SK-N-MC (cell line): ENCODE measurements around the gene PROKR1.

Experiments
- DNase-seq: peaks from one replicate; pipeline ENCODE4 v3.0.0-alpha.2; 2011; ENCODE audit warnings: low read depth, low spot score
- H3K27ac ChIP-seq: fragments of 200-600 bp; sonication (generic); 2 replicates; pipeline ENCODE4 v1.5.1; 2016; ENCODE audit warnings: mixed run types
- H3K36me3 ChIP-seq: fragments of 200-600 bp; sonication (generic); 2 replicates; pipeline ENCODE4 v1.6.1; 2017; ENCODE audit warnings: antibody characterized with exemption, low read length, mixed read lengths; ENCODE audit not compliant: insufficient read depth
- H3K4me3 ChIP-seq: fragments of 200-600 bp; sonication (generic); 2 replicates; pipeline ENCODE4 v1.5.1; 2016
- H3K9ac ChIP-seq: fragments of 200-600 bp; sonication (generic); 2 replicates; pipeline ENCODE4 v1.8.0; 2017; ENCODE audit warnings: mixed run types, mixed read lengths; ENCODE audit not compliant: insufficient read length
- H3K9me3 ChIP-seq: fragments of 200-600 bp; sonication (generic); 2 replicates; pipeline ENCODE4 v1.6.1; 2017; ENCODE audit warnings: low read depth, mild to moderate bottlenecking, antibody characterized with exemption, low read length, moderate library complexity, mixed read lengths
- EZH2 ChIP-seq: fragments of 200-600 bp; sonication (generic); IDR thresholded peaks from one replicate; pipeline ENCODE4 v1.6.1; 2017; ENCODE audit warnings: antibody characterized with exemption
- FOXP2 ChIP-seq: optimal IDR thresholded peaks from 2 replicates; pipeline ENCODE3; 2011; ENCODE audit warnings: mild to moderate bottlenecking, moderate library complexity; ENCODE audit not compliant: insufficient read depth; ENCODE audit errors: extremely low read length, control extremely low read depth
- POLR2AphosphoS5 ChIP-seq: IDR thresholded peaks from 2 replicates; pipeline ENCODE4 v1.6.1; 2012; ENCODE audit warnings: mild to moderate bottlenecking, low read depth, low read length, borderline replicate concordance

The PROKR1 gene

DNA sequence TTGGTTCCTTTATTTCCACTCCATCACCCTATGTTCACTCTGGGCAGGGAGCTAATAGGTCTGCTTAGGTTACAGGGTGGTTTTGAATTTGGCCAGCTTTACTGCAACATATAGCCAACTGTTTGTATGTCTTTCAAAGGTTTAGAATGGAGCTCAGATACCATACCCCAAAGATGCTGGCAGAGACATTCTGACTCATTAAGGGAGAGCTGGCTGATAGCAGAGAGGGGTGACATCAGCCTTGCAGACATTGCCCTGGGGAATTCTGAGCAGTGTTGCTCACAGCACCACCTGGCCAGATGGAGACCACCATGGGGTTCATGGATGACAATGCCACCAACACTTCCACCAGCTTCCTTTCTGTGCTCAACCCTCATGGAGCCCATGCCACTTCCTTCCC, 2.1 kb downstream of the PROKR1 start:
- DNase-seq = no peak
- no peaks in the 10 kb centered on the region for H3K9me3 ChIP-seq
- no peak overlapping the region for H3K27ac ChIP-seq
- H3K36me3 ChIP-seq = no peaks in the 10 kb centered on the region
- H3K4me3 ChIP-seq = no peak overlapping the region
- no peak overlapping the region for H3K9ac ChIP-seq
- no peak for TF ChIP-seq EZH2
- no peak for TF ChIP-seq FOXP2
- TF ChIP-seq POLR2AphosphoS5 = no peak

DNA sequence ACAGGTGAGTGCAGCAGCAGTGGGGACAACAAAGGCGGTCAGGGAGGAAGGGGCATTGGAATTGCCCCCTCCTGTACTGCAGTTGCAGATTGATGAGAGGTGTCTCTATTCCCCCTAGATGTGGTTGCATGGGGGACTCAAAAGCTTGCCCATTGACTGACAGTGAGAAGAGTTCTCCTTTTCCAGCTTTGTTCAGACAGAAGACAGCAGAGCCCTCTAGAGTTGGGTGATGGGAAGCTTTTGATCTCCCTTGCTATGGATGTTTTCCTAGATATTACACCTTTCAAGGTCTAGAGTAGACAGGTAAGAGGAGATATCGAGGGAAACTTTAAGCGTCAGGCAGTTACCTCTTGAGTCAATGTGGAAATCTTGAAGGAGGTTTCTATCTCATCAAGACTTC, 2.9 kb downstream of the PROKR1 start:
- no peak for DNase-seq
- TF ChIP-seq EZH2 = no peak
- TF ChIP-seq POLR2AphosphoS5 = no peak
- no peak for TF ChIP-seq FOXP2
- Histone ChIP-seq H3K36me3 (no peaks in the 10 kb centered on the region), H3K9me3 (no peaks in the 10 kb centered on the region), H3K4me3 (no peak overlapping the region), H3K27ac (no peak overlapping the region), H3K9ac (no peak overlapping the region)

DNA sequence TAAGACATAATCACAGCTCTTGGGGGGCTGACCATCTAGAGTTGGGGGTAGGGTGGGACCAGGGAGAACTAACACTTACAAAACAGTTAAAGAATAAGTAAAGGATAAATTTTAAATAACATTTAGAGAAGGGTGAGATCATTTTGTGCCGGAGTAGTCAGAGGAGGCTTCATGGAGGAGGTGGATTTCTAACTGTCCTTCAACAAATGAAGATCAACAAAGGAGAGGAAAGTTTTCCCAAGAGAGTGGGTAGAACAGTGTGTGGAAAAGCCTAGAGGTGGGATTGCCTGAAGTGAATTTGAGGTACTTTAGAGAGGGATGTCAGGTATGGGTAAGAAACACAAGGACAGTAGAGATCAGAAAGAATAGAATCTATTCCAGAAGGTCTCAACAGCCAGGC, 7.3 kb downstream of the PROKR1 start:
- no peak for DNase-seq
- H3K9ac ChIP-seq = no peak overlapping the region
- no peaks in the 10 kb centered on the region for H3K9me3 ChIP-seq
- H3K27ac ChIP-seq = no peak overlapping the region
- no peak for TF ChIP-seq FOXP2
- no peak for TF ChIP-seq POLR2AphosphoS5
- no peaks in the 10 kb centered on the region for H3K36me3 ChIP-seq
- no peak overlapping the region for H3K4me3 ChIP-seq

DNA sequence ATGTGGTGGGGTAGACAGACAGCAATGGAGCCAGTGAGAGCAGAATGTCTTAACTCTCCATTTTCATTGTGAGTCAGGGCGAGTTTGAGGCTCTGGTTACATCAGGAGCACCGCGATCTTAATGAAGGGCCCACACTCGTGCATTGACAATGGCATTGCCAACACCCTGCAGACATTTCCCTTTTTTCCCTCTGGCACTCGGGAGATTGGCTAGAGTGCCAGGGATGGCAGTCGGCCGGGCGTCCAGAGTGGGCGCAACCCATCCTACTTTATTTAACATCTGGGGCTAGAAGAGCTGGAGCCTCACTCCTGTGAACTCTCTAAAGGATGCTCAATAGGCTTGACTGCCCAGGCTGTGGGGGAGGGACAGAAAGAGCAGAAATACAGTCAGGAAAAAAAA, 9.7 kb downstream of the PROKR1 start:
- DNase-seq = no peak
- Histone ChIP-seq H3K9me3 (no peaks in the 10 kb centered on the region), H3K4me3 (no peak overlapping the region), H3K9ac (no peak overlapping the region), H3K36me3 (no peaks in the 10 kb centered on the region), H3K27ac (no peak overlapping the region)
- TF ChIP-seq POLR2AphosphoS5 = no peak
- no peak for TF ChIP-seq FOXP2

- no peak for TF ChIP-seq POLR2AphosphoS5
- TF ChIP-seq EZH2 = no peak
- TF ChIP-seq FOXP2 = no peak
- Histone ChIP-seq H3K27ac (no peak overlapping the region), H3K9ac (no peak overlapping the region), H3K4me3 (no peak overlapping the region), H3K36me3 (no peaks in the 10 kb centered on the region), H3K9me3 (no peaks in the 10 kb centered on the region)
- DNase-seq = no peak
These were observed 10.2 kb downstream of the PROKR1 start for GRCh38 chr2:68653538-68653982.

DNA sequence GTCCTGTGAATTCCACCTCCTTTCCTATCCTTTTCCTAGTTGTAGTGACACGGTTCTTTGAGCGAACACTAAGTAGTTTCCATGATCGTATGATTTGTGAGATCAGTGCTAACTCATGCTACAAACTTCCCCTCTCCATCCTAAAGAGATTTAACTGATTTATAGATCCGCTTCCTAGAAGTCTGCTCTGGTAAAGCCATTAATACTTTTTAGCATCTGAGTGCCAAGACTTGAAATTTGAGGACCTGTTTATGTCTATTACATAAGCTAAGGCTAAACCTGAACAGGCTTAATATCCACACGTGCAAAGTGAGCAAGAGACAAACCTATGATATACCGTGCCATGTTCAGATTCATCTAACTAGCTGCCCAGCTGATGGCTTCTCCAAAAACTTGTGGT, 14.9 kb downstream of the PROKR1 start:
- H3K9me3 ChIP-seq = no peaks in the 10 kb centered on the region
- no peak overlapping the region for H3K4me3 ChIP-seq
- H3K27ac ChIP-seq = no peak overlapping the region
- no peak overlapping the region for H3K9ac ChIP-seq
- DNase-seq = no peak
- TF ChIP-seq POLR2AphosphoS5 = no peak
- TF ChIP-seq EZH2 = no peak
- no peak for TF ChIP-seq FOXP2
- H3K36me3 ChIP-seq = no peaks in the 10 kb centered on the region

GRCh38 chr2:68659081-68659480, 15.7 kb downstream of the PROKR1 start:
- Histone ChIP-seq H3K9me3 (no peaks in the 10 kb centered on the region), H3K4me3 (no peak overlapping the region), H3K9ac (no peak overlapping the region), H3K36me3 (no peaks in the 10 kb centered on the region), H3K27ac (no peak overlapping the region)
- DNase-seq = no peak
- TF ChIP-seq EZH2 = no peak
- no peak for TF ChIP-seq POLR2AphosphoS5
- no peak for TF ChIP-seq FOXP2

DNA sequence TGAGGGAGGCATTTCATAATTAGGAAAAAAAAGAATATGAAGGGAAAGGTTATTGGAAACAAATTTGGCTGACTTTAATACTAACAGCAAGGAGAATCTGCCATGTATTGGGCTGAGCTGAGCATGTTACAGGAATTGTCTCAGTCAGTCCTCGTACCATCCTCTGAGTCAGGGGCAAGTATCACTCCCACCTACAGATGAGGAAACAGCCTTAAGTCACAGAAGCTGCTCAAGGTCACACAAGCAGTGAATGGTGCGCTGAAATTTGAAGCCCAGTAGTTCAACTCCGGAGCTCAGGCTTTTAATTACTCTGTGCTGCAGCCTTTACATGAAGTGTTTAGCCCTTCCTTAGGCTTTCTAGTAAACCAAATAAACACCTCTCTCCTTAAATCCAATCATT, 17.3 kb downstream of the PROKR1 start:
- TF ChIP-seq EZH2 = no peak
- DNase-seq = no peak
- Histone ChIP-seq H3K4me3 (no peak overlapping the region), H3K9me3 (no peaks in the 10 kb centered on the region), H3K36me3 (no peaks in the 10 kb centered on the region), H3K9ac (no peak overlapping the region), H3K27ac (no peak overlapping the region)

DNA sequence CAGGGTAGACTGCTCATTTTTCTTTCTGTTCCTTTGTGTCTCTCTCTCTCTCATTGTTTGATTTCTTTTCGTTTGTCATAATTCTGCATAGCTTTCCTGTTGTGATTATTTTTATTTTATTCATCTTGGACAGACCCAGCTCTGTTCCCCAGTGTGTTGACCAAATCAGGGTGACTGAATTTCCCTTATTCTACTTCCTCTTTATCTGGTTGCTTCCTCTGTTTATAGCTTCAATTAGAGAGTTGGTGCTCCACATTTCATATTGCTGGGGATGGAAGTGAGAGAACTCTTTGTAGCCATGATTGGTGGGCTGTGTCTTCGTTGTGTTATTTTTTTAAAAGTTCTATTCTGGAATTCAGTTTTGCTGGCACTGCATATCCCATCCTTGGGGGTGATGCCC, 19.1 kb downstream of the PROKR1 start:
- no peak overlapping the region for H3K9ac ChIP-seq
- TF ChIP-seq EZH2 (no peak), POLR2AphosphoS5 (no peak), FOXP2 (no peak)
- H3K9me3 ChIP-seq = no peaks in the 10 kb centered on the region
- no peak overlapping the region for H3K4me3 ChIP-seq
- H3K27ac ChIP-seq = no peak overlapping the region
- no peaks in the 10 kb centered on the region for H3K36me3 ChIP-seq
- DNase-seq = no peak
